PC-9 (cell line): Measurements from ENCODE around the gene KCNJ6. TPM values are rescaled to one million over a fixed set of nuclear protein-coding genes. Genes with fewer than 3 reads are reported as not detected.
"Not testable (repeated sequence)": the region's sequence is repeated elsewhere in the genome, so short reads cannot be mapped to it uniquely, and the experiment has no call there.

Experiments used
- BruUV-seq: library from RNA; stranded (reverse); fragments of 400-500 nt; replicated peaks from 2 replicates; lab custom pipeline; 2021; lab: Mats Ljungman, UMichigan
- CTCF ChIA-PET: fragments of 300-600 bp; sonication (Branson Sonifier 250); formaldehyde crosslinking; loops from one replicate; lab custom pipeline; 2022; ENCODE audit warnings: antibody characterized with exemption; lab: Charles Lee
- POLR2A ChIA-PET: fragments of 300-600 bp; sonication (Branson Sonifier 250); formaldehyde crosslinking; loops from one replicate; lab custom pipeline; 2022; ENCODE audit warnings: antibody characterized with exemption; ENCODE audit not compliant: unreplicated experiment; lab: Charles Lee
- DNase-seq, 2 experiments: peaks; one replicate each; pipeline versions ENCODE4 v3.0.0 to v3.0.0-alpha.2; 2015 to 2022; ENCODE audit warnings: mixed read lengths in 1 of 2
- H2AFZ ChIP-seq: fragments of 200-600 bp; sonication (generic); 2 replicates; pipeline ENCODE4 v1.8.1; 2017; ENCODE audit warnings: antibody characterized with exemption
- H3F3A ChIP-seq: fragments of 200-600 bp; sonication (generic); 2 replicates; pipeline ENCODE4 v1.8.1; 2017; ENCODE audit warnings: antibody characterized with exemption, mild to moderate bottlenecking, low read depth; ENCODE audit not compliant: insufficient read depth
- H3K27ac ChIP-seq: fragments of 200-600 bp; sonication (generic); 2 replicates; pipeline ENCODE4 v1.6.1; 2016; ENCODE audit warnings: mixed run types
- H3K27me3 ChIP-seq: fragments of 200-600 bp; sonication (generic); 2 replicates; pipeline ENCODE4 v1.6.1; 2016; ENCODE audit warnings: low read depth, mixed run types; ENCODE audit not compliant: insufficient read depth
- H3K36me3 ChIP-seq: fragments of 200-600 bp; sonication (generic); 2 replicates; pipeline ENCODE4 v1.6.1; 2016; ENCODE audit warnings: low read depth, mixed run types
- H3K4me1 ChIP-seq: fragments of 200-600 bp; sonication (generic); replicated peaks from 2 replicates; pipeline ENCODE4 v1.6.1; 2016; ENCODE audit warnings: mixed run types; ENCODE audit not compliant: insufficient read depth
- H3K4me2 ChIP-seq: fragments of 200-600 bp; sonication (generic); 2 replicates; pipeline ENCODE4 v1.6.1; 2017; ENCODE audit warnings: mixed run types
- H3K4me3 ChIP-seq: fragments of 200-600 bp; sonication (generic); 2 replicates; pipeline ENCODE4 v1.6.1; 2016; ENCODE audit warnings: mixed run types
- H3K79me2 ChIP-seq: fragments of 200-600 bp; sonication (generic); 2 replicates; pipeline ENCODE4 v1.6.1; 2017; ENCODE audit warnings: low read depth, mixed run types
- H3K9me2 ChIP-seq: fragments of 200-600 bp; sonication (generic); 2 replicates; pipeline ENCODE4 v1.8.1; 2017; ENCODE audit warnings: mild to moderate bottlenecking; ENCODE audit not compliant: insufficient read depth
- H3K9me3 ChIP-seq: fragments of 200-600 bp; sonication (generic); 2 replicates; pipeline ENCODE4 v1.8.1; 2016; ENCODE audit warnings: low read depth; ENCODE audit not compliant: insufficient read depth
- H4K20me1 ChIP-seq: fragments of 200-600 bp; sonication (generic); 2 replicates; pipeline ENCODE4 v1.8.1; 2017; ENCODE audit not compliant: insufficient read depth
- EZH2 ChIP-seq: fragments of 200-600 bp; sonication (generic); IDR thresholded peaks from 2 replicates; pipeline ENCODE4 v1.8.0; 2017; ENCODE audit warnings: antibody characterized with exemption, low read depth
- intact Hi-C: fragments of 100-400 bp; cut with micrococcal nuclease; formaldehyde crosslinking; loops from one replicate; pipeline ENCODE4 v1.10.0; 2022; ENCODE audit not compliant: unreplicated experiment
- total RNA-seq: library from RNA; stranded (reverse); gene quantifications from 2 replicates; pipeline ENCODE4 v1.2.3, GENCODE V29; 2021
- TF ChIP-seq, protein P1 (sequence below): fragments of 200-600 bp; sonication (generic); conservative IDR thresholded peaks from 2 replicates; pipeline ENCODE4 v1.6.1; 2017; ENCODE audit warnings: mixed run types, antibody characterized with exemption, mild to moderate bottlenecking, moderate library complexity

KCNJ6 gene
- total RNA-seq, 1 experiment from 2014 or later, result not detected

DNA sequence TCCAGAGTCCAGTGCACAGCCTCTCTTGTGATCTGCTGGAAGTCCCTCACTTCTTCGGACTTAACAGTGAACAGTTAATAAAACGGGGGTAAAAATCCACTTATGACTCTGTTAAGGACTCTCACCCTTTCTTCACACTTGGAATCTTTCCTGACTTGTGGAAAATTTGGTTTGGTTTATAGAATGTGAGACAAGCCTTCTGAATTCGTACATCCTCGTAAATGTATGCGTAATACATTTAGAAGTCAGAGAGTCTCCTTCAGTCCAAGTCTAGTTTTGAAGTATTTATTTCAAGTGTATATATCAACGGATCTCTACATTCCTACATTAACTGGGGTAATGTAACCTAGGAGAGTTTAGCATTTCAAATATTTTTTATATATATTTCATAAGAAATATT, 270.4 kb downstream of the KCNJ6 start:
- ChIA-PET POLR2A (no interaction called here), CTCF (no interaction called here)
- no peaks in the 10 kb centered on the region for H3K27me3 ChIP-seq
- intact Hi-C loops, result no loop called here
- no peak overlapping the region for H3K4me2 ChIP-seq
- H3K9me2 ChIP-seq, result no peaks in the 10 kb centered on the region
- H3K9me3 ChIP-seq, result no peaks in the 10 kb centered on the region
- no peak overlapping the region for H3K4me3 ChIP-seq
- H2AFZ ChIP-seq, result no peak overlapping the region
- no peaks in the 10 kb centered on the region for H3K79me2 ChIP-seq
- BruUV-seq, result no TSS peak
- TF ChIP-seq, protein P1, sequence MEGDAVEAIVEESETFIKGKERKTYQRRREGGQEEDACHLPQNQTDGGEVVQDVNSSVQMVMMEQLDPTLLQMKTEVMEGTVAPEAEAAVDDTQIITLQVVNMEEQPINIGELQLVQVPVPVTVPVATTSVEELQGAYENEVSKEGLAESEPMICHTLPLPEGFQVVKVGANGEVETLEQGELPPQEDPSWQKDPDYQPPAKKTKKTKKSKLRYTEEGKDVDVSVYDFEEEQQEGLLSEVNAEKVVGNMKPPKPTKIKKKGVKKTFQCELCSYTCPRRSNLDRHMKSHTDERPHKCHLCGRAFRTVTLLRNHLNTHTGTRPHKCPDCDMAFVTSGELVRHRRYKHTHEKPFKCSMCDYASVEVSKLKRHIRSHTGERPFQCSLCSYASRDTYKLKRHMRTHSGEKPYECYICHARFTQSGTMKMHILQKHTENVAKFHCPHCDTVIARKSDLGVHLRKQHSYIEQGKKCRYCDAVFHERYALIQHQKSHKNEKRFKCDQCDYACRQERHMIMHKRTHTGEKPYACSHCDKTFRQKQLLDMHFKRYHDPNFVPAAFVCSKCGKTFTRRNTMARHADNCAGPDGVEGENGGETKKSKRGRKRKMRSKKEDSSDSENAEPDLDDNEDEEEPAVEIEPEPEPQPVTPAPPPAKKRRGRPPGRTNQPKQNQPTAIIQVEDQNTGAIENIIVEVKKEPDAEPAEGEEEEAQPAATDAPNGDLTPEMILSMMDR, result no peak
- TF ChIP-seq EZH2, result no peak
- no peak for DNase-seq
- H4K20me1 ChIP-seq, result no peaks in the 10 kb centered on the region
- H3K36me3 ChIP-seq, result no peaks in the 10 kb centered on the region
- H3K4me1 ChIP-seq, result no peaks in the 10 kb centered on the region
- H3F3A ChIP-seq, result no peaks in the 10 kb centered on the region
- no peak overlapping the region for H3K27ac ChIP-seq

DNA sequence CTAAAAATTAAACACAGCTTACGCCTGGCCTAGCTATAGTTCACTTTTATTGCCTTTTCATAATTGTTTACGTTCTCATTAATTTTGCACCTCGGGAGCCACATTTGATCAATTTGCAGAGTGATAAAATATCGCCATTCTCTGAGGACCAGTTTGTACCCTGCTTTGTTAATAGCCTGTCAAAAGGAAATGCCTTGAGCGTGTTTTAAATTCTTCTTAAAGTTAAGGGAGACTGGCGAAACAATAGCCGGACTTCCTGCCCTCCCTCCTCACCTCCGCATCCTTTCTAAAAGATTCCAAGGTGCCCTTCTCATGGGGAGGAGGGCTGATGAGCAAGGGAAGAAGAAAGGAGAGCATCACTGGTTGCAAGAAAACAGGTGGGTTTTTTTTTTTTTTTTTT, 271.6 kb downstream of the KCNJ6 start:
- no peak for DNase-seq
- ChIA-PET POLR2A (no interaction called here), CTCF (interaction anchor here (0.6 to 0.7 kb wide), 3 partner anchors 13 to 273 kb away, joined by 3 to 9 read pairs (median 3); no protein-coding TSS in a partner anchor)
- no peaks in the 10 kb centered on the region for H3K9me3 ChIP-seq
- no peaks in the 10 kb centered on the region for H3K36me3 ChIP-seq
- no peak overlapping the region for H2AFZ ChIP-seq
- H3K4me2 ChIP-seq, result no peak overlapping the region
- H3K79me2 ChIP-seq, result no peaks in the 10 kb centered on the region
- no TSS peak for BruUV-seq
- no peak overlapping the region for H3K4me3 ChIP-seq
- H3K9me2 ChIP-seq, result no peaks in the 10 kb centered on the region
- no peaks in the 10 kb centered on the region for H3F3A ChIP-seq
- H3K27me3 ChIP-seq, result no peaks in the 10 kb centered on the region
- TF ChIP-seq, protein P1, result no peak
- TF ChIP-seq EZH2, result no peak
- no peak overlapping the region for H3K27ac ChIP-seq
- H3K4me1 ChIP-seq, result no peaks in the 10 kb centered on the region
- intact Hi-C loops, result no loop called here
- H4K20me1 ChIP-seq, result no peaks in the 10 kb centered on the region

DNA sequence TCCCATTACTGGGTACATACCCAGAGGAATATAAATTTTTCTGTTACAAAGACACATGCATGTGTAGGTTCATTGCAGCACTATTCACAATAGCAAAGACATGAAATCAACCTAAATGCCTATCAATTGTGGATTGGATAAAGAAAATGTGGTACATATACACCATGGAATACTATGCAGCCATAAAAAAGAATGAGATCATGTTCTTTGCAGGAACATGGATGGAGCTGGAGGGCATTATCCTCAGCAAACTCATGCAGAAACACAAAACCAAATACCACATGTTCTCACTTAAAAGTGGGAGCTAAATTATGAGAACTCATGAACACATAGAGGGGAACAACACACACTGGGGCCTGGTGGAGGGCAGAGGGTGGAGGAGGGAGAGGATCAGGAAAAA, 272.4 kb downstream of the KCNJ6 start:
- H3K79me2 ChIP-seq, intact Hi-C loops, H3K4me1 ChIP-seq, H3K9me2 ChIP-seq, H3K27ac ChIP-seq, H3K9me3 ChIP-seq, H2AFZ ChIP-seq, H3F3A ChIP-seq, H3K4me2 ChIP-seq, POLR2A ChIA-PET, H3K4me3 ChIP-seq, H3K36me3 ChIP-seq, H4K20me1 ChIP-seq, CTCF ChIA-PET, H3K27me3 ChIP-seq, DNase-seq, BruUV-seq: not testable (repeated sequence)

DNA sequence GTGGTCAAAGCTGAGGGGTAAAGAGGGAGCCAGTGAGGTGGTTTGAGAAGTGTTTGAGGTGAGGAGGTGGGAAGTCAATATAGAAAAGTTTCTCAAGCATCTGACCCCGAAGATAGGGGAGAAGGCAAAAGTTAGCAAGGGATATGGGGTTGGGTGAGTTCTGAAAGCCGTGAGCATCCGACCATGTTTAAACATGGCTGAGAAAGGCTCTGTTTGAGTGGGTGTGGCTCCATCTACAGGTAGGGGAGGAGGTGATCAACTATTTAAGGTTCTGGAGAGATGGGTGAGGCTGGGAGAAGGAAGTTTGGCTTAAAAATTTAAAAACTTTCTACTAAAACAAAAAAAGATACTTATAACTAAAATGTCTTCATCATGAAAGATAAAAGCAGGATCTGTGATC, 273.8 kb downstream of the KCNJ6 start:
- Histone ChIP-seq H4K20me1 (no peaks in the 10 kb centered on the region), H3K27me3 (no peaks in the 10 kb centered on the region), H3K4me3 (no peak overlapping the region), H3K36me3 (no peaks in the 10 kb centered on the region), H3K9me2 (no peaks in the 10 kb centered on the region), H2AFZ (no peak overlapping the region), H3F3A (no peaks in the 10 kb centered on the region), H3K79me2 (no peaks in the 10 kb centered on the region), H3K4me2 (no peak overlapping the region), H3K27ac (no peak overlapping the region), H3K9me3 (no peaks in the 10 kb centered on the region), H3K4me1 (peaks cover under 1% of the 10 kb centered on the region; the same call in 1 of the 2 replicates)
- DNase-seq, result peak in 1 of 2 experiments; percentile 38
- ChIA-PET POLR2A (no interaction called here), CTCF (interaction anchor here (0.6 to 1.0 kb wide), 3 partner anchors 10 to 403 kb away, joined by 5 to 6 read pairs (median 6); no protein-coding TSS in a partner anchor)
- no TSS peak for BruUV-seq
- TF ChIP-seq, protein P1, result peak; percentile 44
- no peak for TF ChIP-seq EZH2
- intact Hi-C loops, result no loop called here
